ENCODE results near the gene RYR3. TPM values are rescaled to one million over a fixed set of nuclear protein-coding genes. Genes with fewer than 3 reads are reported as not detected.
"Not testable (repeated sequence)": the region's sequence is repeated elsewhere in the genome, so short reads cannot be mapped to it uniquely, and the experiment has no call there.

Gene RYR3
- polyA plus RNA-seq, 3 donors = 0.02 to 4.4 (median 0.80) TPM

DNA sequence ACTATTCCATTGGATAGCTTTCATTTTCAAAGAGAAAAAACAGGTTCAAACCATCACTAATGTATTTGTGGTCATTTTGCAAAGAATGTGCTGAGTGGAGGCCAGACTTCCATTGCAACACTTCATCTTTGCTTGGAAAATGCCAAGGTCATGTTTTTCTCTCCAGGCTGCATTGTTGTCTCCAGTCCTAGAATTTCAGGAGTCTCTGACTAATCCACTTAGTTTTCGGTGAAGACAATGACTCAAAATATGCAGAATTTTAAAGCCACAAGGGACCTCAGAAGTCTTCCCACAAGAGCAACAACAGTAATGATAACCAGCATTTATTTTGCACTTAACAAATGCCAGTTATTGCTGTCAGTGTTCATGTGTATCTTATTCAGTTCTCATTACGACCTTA lies 277.0 kb downstream of the RYR3 start:
- WGBS, 3 donors = 41 to 65% (median 47%) methylated on average over 2 of the region's 2 CpGs
- no peak overlapping the region for H3K27ac ChIP-seq (ENCODE audit: low read depth, low read length)

DNA sequence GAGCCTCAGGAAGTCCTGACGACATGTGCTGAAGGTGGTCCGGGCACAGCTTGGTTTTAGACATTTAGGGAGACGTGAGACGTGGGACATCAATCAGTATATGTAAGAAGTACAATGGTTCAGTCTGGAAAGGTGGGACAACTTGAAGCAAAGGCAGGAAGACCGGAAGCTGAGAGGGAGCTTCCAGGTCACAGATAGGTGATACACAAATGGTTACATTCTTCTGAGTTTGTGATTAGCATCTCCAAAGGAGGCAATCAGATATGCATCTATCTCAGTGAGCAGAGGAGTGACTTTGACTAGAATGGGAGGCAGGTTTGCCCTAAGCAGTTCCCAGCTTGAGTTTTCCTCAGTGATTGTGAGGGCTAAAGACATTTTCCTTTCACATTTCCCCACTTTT lies 282.1 kb downstream of the RYR3 start:
- H3K27ac ChIP-seq (ENCODE audit: low read depth, low read length) = no peak overlapping the region
- WGBS, 3 donors = 74 to 78% (median 78%) methylated on average over 5 of the region's 5 CpGs

DNA sequence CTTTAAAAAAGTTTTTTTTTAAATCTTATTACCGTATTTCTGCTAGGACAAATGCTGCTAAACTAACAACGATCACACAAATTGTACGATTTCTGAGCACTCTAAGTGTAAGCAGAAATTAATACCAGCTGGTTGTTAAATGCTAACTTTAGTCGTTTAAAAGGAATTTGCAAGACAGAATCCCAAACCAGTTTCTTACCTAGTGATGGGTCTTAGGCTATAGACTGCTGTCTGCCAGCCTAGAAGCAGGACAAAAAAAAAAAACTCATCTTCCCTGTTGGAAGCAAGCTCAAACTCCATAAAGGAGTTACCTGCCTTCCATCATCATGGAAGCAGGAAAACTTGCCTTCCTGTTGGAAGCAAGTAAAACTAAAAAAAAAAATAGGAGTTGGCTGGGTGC lies 287.6 kb downstream of the RYR3 start:
- WGBS, 3 donors = 55 to 68% (median 57%) methylated on average over 4 of the region's 4 CpGs
- not testable (repeated sequence) for H3K27ac ChIP-seq (ENCODE audit: low read depth, low read length)

DNA sequence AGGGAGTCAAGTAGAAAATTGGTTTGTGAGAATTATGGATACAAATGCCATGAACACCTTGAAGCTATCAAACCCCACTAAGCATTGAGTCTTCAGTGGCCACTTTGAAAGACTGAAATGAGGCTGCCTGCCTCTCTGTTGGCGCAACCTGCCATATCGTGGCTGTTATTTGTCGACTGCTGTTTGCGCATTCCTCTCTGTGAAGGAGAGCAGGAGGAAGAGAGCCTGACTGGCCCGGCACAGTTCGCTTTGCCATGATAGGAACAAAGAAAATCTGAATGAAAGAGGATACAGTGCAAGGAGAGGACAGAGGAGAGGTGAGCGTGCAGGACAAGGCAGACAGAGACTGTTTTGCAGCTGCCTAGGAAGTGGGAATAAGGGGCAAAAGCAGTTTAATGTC lies 289.4 kb downstream of the RYR3 start:
- WGBS, 3 donors = 32 to 78% (median 68%) methylated on average over 7 of the region's 7 CpGs
- H3K27ac ChIP-seq (ENCODE audit: low read depth, low read length) = no peak overlapping the region

DNA sequence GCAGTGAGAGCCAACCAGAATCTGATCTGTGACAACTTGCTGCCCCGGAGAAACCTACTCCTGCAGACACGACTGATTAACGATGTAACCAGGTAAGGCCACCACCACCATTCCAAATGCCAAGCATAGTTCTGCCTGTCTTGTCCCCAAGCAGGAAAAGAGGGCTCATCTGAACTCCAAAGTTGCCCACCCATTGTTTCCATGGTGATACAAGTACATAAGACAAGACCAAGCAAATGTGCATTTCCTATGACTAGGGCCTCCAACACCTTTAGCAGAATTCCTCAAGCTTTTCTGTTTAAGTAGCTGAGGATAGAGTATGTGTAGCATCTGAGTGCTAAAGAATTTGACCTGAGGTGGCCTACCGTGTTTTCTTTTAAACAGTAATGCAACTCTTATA lies 290.7 kb downstream of the RYR3 start:
- no peak overlapping the region for H3K27ac ChIP-seq (ENCODE audit: low read depth, low read length)
- 76 to 92% (median 88%) methylated on average over 4 of the region's 4 CpGs for WGBS, 3 donors

DNA sequence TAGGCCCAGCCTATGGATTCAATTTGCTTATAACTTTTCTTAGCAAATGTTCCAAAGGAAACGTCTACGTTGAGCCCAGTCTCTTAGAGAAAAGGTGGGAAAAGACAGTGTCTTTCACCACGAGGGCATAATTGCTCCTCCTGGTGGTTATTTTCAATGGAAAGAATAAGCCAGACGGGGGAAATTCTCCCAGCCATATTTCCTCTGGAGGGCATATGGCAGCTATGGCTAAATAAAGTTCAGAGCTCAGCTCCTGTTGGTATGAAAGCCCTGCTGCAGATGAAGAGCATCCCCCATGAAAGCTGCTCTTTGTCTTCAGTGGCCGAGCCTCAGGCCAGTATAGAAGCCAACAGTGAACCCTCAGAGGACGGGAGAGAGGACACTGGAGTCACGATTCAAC lies 297.9 kb downstream of the RYR3 start:
- H3K27ac ChIP-seq (ENCODE audit: low read depth, low read length) = no peak overlapping the region

DNA sequence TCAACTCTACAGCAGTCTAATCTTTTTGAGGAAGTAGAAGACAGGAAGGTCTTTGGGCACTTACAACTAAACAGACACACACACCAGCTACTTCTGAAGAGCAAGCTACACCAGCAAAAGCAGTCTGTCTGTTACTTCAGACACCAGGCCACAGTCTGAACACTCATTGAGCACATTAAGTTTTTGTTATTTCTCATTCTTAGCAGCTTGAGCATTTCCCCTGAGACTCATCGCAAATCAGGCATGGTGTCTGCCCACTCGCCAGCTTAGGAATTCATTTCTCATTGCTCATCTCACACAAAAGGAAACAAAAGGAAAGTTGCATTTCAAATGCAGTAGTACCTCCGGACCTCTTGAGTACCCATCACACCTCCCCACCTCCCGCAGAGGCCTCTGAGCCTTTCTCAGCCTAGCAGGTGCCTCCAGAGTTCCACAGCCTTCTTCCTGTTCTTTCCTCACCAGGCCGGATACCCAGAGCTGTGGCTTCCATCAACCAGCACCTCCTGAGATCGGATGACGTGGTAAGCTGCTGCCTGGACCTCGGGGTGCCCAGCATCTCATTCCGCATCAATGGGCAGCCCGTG lies 302.0 kb downstream of the RYR3 start:
- WGBS, 3 donors = 75 to 83% (median 77%) methylated on average over 10 of the region's 10 CpGs
- no peak overlapping the region for H3K27ac ChIP-seq (ENCODE audit: low read depth, low read length)

More for the DNA sequence above, 297.9 kb downstream of the RYR3 start:
- 44 to 63% (median 60%) methylated on average over 7 of the region's 7 CpGs for WGBS, 3 donors

DNA sequence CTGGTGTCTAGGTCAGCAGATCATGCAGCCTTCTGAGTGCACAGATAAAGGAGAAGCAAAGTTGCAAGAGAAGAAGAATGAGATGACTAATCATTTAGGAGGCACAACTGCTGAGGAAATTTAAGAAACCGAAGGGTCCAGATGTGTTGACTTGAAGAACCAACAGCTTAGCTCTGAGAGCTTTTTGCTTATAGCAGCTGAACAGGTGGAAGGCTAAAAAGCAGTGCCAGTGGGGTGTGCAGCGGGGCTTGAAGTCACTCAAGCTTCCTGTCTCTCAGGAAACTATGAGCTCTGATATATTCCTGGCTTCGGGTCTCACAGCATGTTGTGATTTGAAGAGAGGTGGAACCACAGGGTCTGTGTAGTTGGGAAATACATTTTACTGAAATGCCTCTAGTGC lies 305.7 kb downstream of the RYR3 start:
- WGBS, 3 donors = 36 to 61% (median 46%) methylated on average over 3 of the region's 3 CpGs
- H3K27ac ChIP-seq (ENCODE audit: low read depth, low read length) = no peak overlapping the region

DNA sequence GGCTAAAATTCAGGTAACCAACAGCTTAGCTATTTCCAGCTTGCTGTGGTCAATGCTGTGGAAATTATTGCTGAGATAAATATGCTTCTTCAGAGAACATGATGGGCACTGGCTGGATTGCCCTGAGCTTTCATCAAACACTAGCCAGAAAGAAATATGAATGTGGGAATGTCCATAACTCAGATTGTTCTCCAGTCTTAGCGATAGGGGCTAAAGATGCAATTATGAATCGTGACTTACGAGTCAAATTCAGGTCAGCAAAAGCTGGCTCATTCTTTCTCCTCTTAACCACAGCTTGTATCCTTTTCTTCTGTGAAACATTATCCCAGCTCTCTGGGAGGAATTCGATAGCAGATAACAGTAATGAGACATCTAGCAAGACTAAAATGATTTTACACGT lies 307.6 kb downstream of the RYR3 start:
- WGBS, 3 donors = 51 to 79% (median 54%) methylated on average over 5 of the region's 5 CpGs

DNA sequence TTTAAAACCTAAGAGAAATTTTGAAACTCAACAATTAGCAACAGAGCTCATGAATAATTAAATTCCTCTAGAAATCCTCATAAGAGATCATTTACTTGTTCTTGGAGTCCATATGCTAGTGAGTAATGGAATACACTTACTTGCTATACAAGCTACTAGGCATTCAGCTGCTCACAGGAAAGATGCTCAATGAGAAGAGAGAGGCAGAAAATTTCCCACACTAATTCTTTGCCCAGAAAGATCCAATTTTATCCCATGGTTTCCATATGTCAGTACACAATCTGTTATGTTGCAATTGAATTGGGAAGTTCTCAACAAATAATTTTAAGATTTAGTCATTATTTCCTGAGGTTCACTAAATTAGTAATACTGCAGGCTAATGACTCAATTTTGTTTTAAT lies 310.4 kb downstream of the RYR3 start:
- no peak overlapping the region for H3K27ac ChIP-seq (ENCODE audit: low read depth, low read length)

More for the DNA sequence above, 307.6 kb downstream of the RYR3 start:
- H3K27ac ChIP-seq (ENCODE audit: low read depth, low read length) = no peak overlapping the region

DNA sequence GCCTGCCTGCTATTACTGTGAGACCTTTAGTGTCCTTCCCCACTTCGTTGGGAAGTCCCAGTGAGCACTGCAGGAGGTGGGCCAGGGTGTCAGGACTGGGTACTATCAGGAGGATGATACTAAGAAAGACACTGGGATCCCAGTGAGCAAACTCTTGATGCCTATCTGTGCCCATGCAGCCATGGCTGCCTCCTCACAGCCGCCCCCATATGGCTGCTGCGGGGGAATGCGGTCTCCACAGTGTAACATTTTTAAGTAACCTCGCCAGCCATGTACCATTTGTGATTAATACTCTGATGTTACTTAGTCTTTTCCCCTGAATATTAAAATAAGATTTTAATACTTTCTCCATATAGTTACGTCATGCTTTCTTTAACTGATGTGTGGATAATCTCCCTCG lies 312.2 kb downstream of the RYR3 start:
- H3K27ac ChIP-seq (ENCODE audit: low read depth, low read length) = no peak overlapping the region
- 75 to 92% (median 84%) methylated on average over 7 of the region's 7 CpGs for WGBS, 3 donors

DNA sequence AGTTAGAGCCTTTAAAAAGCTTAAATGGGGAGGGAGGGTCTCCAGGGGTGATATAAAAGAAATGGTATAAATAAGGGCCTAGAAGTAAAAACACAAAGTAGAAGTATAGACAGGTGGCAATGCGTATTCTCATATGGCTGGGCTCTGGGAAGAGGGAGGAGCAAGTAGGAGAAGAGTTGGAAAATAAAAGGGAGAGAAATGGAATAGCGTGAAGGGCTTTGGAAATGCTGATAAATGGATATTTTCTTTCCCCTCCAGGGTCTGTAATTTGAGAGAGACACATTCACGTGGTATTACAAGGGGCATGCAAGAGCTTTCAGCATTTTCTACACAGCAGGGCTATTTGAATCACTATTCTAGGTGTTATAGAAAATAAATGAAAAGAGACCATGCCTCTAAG lies 313.7 kb downstream of the RYR3 start:
- 46 to 53% (median 49%) methylated on average over 3 of the region's 3 CpGs for WGBS, 3 donors
- no peak overlapping the region for H3K27ac ChIP-seq (ENCODE audit: low read depth, low read length)

DNA sequence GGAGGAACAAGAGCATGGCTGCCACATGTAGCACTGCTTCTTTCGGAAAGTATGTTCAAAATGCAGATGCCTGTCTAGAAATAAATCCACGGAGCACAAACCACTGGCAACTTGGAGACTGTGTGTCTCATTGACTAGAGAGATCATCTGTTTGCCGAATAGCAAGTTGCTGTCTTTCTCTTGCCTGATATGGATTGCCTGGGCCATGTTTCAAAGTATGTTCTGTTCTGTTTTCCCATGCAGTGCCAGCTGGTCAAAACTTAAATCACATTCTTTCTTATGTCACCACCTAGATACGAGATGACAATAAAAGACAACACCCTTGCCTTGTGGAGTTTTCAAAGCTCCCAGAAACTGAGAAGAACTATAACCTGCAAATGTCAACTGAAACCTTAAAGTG lies 318.9 kb downstream of the RYR3 start:
- H3K27ac ChIP-seq (ENCODE audit: low read depth, low read length) = no peak overlapping the region
- WGBS, 3 donors = 66 to 82% (median 75%) methylated on average over 4 of the region's 4 CpGs

DNA sequence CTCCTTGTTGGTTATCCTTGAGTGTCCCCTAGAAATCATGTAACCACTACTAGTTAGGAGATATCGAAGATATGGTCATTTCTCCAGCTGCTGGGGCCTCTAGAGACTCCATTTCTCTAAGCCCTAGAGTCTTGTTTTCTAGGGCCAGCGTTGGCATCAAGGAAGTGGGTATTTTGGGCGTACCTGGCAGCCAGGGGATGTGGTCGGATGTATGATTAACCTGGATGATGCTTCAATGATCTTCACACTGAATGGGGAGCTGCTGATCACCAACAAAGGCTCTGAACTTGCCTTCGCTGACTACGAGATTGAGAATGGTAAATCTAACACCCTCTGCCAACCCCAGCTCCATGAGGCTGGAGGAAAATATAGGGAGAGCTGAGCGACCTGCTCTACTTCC lies 325.5 kb downstream of the RYR3 start:
- 68 to 82% (median 72%) methylated on average over 7 of the region's 7 CpGs for WGBS, 3 donors
- no peak overlapping the region for H3K27ac ChIP-seq (ENCODE audit: low read depth, low read length)

DNA sequence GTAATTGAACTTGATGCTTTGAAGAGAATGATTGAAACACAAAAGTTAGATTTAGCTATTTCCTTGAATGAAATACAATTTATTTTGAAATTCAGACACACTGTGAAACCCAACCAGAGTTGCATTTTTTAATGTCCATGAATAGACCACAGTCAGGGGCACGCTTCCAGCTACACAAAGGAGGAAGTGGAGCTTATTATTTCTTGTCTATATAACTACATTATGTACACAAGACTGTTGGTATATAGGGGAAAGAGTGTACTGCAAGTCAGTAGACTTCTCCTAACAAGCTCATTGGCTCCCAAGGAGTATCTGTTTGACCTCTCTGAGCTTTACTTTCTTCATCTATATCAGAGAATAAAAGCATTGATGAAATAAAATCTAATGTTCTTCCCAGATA lies 326.2 kb downstream of the RYR3 start:
- no peak overlapping the region for H3K27ac ChIP-seq (ENCODE audit: low read depth, low read length)
- WGBS, 3 donors = 39 to 53% (median 53%) methylated on average over 1 of the region's 1 CpG

DNA sequence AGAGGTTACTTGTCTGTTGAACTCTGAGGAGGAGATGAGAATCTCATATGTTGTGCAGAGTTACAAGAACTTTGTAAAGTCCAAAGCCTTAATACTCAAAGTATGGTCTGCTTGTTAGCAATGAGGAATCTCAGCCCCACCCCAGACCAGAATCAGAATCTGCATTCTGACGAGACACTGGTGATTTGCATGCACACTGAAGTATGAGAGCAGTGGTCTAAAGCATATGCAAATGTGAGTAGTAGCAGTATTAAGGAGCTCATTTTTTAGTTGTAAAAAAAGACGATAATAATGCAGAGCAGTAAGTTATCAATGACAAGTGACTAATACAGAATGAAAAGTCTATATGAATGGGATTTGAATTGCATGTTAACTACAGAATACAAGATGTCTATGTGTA lies 327.7 kb downstream of the RYR3 start:
- 75 to 85% (median 81%) methylated on average over 2 of the region's 2 CpGs for WGBS, 3 donors

DNA sequence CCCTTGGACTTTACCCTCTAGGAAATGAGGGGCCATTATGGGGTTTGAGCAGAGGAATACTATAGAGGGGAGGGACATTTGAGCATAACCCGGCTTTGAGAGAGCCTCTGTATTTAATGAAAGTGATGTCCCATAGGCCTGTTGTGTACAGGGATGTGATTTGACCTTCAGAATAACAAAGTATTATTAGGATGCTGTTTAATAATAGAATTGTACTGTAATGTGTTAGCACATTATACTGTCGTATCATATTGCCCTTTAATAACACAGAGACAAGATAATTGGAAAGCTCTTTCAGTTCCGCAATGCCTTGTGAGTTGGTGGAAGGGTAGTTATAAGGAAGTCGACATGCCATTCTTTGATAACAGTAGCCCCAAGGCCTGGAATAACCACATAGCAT lies 328.3 kb downstream of the RYR3 start:
- whole genome bisulfite sequencing, 3 donors = 82 to 85% (median 83%) methylated on average over 4 of the region's 4 CpGs
- no peak overlapping the region for H3K27ac ChIP-seq (ENCODE audit: low read depth, low read length)

More for the DNA sequence above, 327.7 kb downstream of the RYR3 start:
- H3K27ac ChIP-seq (ENCODE audit: low read depth, low read length) = no peak overlapping the region

DNA sequence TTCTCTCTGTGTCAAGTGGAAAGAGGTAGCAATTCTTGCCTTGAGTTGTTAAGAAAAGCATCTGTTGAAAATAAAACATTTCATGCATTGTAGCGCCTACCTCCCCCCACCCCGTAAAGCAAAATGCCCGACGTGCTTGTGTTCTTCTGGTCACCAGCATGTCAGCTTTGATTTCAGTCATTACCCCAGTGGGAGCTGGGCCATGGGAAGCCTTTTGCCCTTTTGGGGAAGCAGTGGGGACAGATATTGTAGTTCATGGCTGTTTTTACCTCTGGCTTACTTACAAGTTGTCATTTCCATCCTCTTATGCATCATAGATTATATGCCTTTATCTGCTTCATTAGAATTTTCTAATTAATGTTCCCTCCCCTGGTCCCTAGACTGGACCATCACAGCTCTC lies 328.7 kb downstream of the RYR3 start:
- 76 to 87% (median 81%) methylated on average over 4 of the region's 4 CpGs for WGBS, 3 donors
- H3K27ac ChIP-seq (ENCODE audit: low read depth, low read length) = no peak overlapping the region

DNA sequence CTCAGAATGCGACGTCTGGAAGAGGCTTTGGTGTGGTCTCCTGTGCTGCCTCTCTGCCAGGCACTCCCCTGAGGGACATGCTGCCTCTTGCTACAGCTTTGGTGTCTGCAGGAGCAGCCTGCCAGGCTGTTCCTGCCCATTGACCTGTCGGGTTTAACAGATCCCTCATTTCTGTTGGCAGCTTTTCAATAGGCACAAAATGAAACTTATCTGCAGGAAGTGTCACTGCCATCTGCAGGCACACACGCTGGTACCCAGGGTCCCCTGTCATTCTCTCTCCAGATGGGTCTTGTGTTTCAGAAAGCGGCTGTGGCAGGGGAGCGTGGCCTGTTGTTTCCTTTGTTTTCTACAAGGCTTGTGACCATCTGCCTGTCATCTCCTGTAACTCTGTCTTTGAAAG lies 329.2 kb downstream of the RYR3 start:
- no peak overlapping the region for H3K27ac ChIP-seq (ENCODE audit: low read depth, low read length)
- 19 to 28% (median 27%) methylated on average over 6 of the region's 6 CpGs for WGBS, 3 donors

DNA sequence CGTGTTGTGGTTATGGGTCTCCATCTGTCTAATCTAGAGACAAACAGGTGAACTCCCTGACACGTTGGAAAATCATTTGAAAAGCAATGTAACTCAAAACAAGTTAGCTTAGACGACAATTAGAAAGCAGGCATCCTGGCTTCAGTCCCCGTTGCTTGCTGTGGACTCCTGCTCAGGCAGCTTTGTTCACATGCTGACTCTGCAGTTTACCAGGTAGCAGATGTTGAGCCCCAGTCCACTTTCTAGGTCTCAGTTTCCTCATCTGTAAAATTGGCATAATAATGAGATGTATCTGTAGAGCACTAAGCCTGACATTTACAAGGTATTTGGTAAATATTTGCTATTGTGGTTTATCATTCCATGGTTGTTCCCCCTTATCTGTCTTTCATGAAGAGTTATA lies 330.3 kb downstream of the RYR3 start:
- WGBS, 3 donors = 69 to 74% (median 72%) methylated on average over 4 of the region's 4 CpGs
- no peak overlapping the region for H3K27ac ChIP-seq (ENCODE audit: low read depth, low read length)

DNA sequence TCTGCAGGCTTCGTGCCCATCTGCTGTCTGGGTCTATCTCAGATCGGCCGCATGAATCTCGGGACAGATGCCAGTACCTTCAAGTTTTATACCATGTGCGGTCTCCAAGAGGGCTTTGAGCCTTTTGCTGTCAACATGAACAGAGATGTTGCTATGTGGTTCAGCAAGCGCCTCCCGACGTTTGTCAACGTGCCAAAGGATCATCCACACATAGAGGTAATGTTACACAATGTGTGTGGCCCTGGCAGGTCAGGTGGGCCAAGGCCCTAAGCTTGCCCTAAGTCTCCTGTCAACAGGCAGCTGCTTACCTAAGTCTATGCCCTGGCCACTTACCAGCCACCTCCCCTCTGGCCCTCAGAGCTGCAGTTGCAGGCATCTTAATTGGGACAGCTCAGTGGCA lies 333.5 kb downstream of the RYR3 start:
- WGBS, 3 donors = 76 to 90% (median 88%) methylated on average over 9 of the region's 9 CpGs
- no peak overlapping the region for H3K27ac ChIP-seq (ENCODE audit: low read depth, low read length)
